Mucosa of rectum (tissue), 2 donors: Measurements from ENCODE around the gene ORM2.

Experiments used
- H3K27ac ChIP-seq, 2 donors: one replicate each; pipeline ENCODE4 v1.7.0; 2013; ENCODE audit warnings: inconsistent platforms in 2 of 2, low read depth in 2 of 2, low read length in 2 of 2
- H3K27me3 ChIP-seq, 2 donors: one replicate each; pipeline ENCODE4 v1.7.0; 2013; ENCODE audit warnings: low read length in 2 of 2; ENCODE audit not compliant: control insufficient read depth in 2 of 2, insufficient read depth in 2 of 2
- H3K36me3 ChIP-seq, 2 donors: one replicate each; pipeline ENCODE4 v1.7.0; 2013; ENCODE audit warnings: low read length in 2 of 2; ENCODE audit not compliant: control insufficient read depth in 2 of 2, insufficient read depth in 2 of 2
- H3K4me1 ChIP-seq, 2 donors: one replicate each; pipeline ENCODE4 v1.7.0; 2013; ENCODE audit warnings: low read length in 2 of 2, mild to moderate bottlenecking in 1 of 2; ENCODE audit not compliant: control insufficient read depth in 2 of 2, insufficient read depth in 2 of 2
- H3K4me3 ChIP-seq, 2 donors: one replicate each; pipeline ENCODE4 v1.7.0; 2013; ENCODE audit warnings: low read length in 2 of 2
- H3K9ac ChIP-seq, 2 donors: one replicate each; pipeline ENCODE4 v1.7.0; 2013; ENCODE audit warnings: low read length in 2 of 2, low read depth in 1 of 2, mild to moderate bottlenecking in 1 of 2
- H3K9me3 ChIP-seq, 2 donors: one replicate each; pipeline ENCODE4 v1.7.0; 2013; ENCODE audit warnings: low read length in 2 of 2; ENCODE audit not compliant: control insufficient read depth in 2 of 2
- donor health status: healthy.
- donor health status: Normal muscosa, but diverticular disease.

Gene ORM2

DNA sequence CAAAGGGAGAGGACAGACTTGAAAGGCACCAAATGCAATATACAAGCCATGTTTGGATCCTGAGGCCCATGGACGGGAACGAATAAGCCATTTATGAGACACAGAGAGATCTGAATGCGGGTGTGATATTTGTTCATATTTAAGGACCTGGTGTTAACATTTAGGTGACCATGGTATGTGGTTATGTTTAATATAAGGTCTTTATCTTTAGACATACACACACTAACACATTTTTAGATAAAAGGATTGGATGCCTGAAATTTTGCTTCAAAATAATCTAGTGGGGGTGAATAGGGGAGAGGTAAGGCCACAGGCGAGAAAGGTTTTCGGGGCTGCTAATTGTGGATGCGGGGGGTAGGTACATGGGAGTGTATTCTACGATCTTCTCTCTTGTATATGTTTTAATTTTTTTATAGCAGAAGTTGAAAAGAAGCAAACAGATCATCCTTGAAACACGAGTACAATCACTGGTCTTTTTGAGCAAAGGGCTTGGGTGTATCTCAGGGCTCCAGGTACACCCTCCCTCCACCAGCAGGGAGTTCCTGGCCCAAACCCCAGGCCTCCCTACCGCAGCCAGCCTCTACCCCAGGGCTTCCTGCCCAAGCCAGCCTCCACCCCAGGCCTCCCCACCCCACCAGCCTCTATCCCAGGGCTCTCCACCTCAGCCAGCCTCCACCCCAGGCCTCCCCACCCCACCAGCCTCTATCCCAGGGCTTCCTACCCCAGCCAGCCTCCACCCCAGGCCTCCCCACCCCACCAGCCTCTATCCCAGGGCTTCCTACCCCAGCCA, 45.9 kb downstream of the ORM2 start:
- H3K27ac ChIP-seq: peak overlapping the region in 1 of 2 donors; percentile 3
- no peak overlapping the region for H3K9ac ChIP-seq
- no peaks in the 10 kb centered on the region for H3K9me3 ChIP-seq
- peaks cover 45 to 75% of the 10 kb centered on the region in 2 donors for H3K36me3 ChIP-seq
- no peak overlapping the region for H3K4me3 ChIP-seq
- H3K27me3 ChIP-seq: no peaks in the 10 kb centered on the region
- H3K4me1 ChIP-seq: peaks cover 8 to 22% of the 10 kb centered on the region in 2 donors

DNA sequence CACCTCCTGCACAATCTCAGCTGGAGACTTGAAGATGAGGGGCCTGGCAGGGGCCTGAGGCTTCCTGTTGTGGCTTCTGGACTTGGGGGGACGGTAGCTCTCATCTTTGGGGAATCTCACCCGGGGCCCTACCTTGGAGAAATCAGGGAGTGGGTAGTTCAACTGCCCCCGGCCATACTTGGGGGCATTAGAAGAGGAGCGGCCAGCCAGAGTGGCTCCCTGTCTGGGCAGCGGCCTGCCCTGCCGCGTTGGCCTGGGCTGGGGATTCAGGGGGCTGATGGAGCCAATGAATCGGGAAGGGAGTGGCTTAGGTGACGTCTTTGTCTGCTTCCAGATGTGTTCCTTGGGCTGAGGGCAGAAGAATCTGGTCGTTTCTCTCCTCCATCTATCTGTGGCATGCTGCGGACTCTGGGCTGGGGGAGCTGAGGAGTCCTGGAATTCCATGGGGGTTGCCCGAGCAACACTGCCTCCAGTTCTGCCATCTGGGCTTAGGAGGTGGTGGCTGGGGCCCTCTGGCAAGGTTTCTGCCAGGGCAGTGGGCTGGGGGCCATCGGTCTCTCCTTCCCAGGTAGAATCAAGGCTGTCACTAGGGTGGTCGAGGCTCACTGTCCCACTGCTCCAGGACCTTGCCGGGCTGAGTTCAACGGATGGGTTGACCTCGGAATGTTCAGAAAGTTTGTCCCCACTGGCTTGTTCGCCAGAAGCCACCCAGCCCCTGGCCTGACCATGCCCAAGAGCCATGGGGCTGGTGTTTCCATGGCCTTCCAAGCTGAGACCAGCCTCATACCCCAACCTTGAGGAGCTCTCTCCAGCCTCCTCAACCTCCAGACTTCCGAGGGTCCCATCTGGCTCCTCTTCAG, 47.1 kb downstream of the ORM2 start:
- Histone ChIP-seq H3K4me1 (peaks cover 3 to 11% of the 10 kb centered on the region in 2 donors), H3K27ac (no peak overlapping the region), H3K36me3 (peaks cover 39 to 70% of the 10 kb centered on the region in 2 donors), H3K4me3 (no peak overlapping the region), H3K9ac (peak overlapping the region in 1 of 2 donors; percentile 14), H3K9me3 (no peaks in the 10 kb centered on the region), H3K27me3 (no peaks in the 10 kb centered on the region)

DNA sequence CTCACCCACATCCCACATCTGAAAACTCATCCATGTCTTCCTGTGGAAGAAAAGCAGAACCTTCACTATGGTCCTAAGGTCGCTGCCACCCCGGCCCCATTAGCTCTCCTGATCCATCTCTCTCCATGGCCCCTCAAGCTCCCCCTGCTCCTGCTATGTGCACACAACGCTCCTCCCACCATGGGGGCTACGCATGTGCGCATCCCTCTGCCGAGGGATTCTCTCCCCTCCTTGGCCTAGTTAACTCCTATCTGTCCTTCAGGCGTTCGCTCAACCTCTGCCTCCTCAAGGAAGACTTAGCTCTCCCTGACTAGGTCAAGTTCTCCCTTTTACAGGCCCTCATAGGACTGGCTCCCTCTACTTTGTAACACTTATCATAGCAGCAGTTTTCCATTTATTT, 48.3 kb downstream of the ORM2 start:
- no peak overlapping the region for H3K27ac ChIP-seq
- peaks cover 36 to 69% of the 10 kb centered on the region in 2 donors for H3K36me3 ChIP-seq

DNA sequence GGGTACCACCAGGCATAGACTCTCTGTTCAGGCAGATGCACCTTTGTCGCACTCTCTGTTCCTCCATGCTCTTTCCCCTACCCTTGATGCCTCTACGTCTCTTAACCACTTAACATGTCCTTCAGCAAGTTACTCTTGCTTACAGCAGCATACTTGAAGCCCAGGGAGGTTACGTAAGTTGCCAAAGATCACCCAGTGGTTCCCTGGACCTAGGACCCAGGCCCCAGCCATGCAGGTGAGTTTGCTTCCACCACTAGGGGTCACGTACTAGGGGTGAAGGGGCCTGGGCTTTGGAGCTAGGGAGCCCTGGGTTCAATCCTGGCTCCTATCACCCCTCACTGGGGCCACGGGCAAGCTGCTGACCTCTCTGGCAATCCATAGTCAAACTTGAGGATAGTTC, 49.2 kb downstream of the ORM2 start:
- H3K4me1 ChIP-seq: peaks cover 9 to 16% of the 10 kb centered on the region in 2 donors
- H3K27me3 ChIP-seq: no peaks in the 10 kb centered on the region
- no peaks in the 10 kb centered on the region for H3K9me3 ChIP-seq
- H3K9ac ChIP-seq: no peak overlapping the region
- H3K27ac ChIP-seq: no peak overlapping the region
- peaks cover 36 to 66% of the 10 kb centered on the region in 2 donors for H3K36me3 ChIP-seq
- no peak overlapping the region for H3K4me3 ChIP-seq

More for the DNA sequence above, 48.3 kb downstream of the ORM2 start:
- Histone ChIP-seq H3K4me1 (peaks cover 3 to 9% of the 10 kb centered on the region in 2 donors), H3K9ac (no peak overlapping the region), H3K9me3 (no peaks in the 10 kb centered on the region), H3K4me3 (no peak overlapping the region), H3K27me3 (no peaks in the 10 kb centered on the region)
